Measurements from ENCODE around the gene SGIP1.

The SGIP1 gene

DNA sequence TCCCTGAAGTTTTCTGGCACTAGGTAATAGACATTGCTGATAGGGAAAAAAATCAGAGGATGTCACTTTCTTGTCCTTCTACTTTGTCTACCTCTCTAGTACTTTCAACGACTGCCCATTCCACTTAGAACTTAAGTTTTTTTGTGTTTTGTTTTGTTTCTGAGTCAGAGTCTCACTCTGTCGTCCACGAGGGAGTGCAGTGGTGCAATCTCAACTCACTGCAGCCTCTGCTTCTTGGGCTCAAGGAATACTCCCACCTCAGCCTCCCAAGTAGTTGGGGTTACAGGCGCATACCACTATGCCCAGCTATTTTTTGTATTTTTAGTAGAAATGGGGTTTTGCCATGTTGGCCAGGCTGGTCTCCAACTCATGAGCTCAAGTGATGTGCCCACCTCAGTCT is 79.2 kb downstream of the SGIP1 start:
- peaks cover 7% of the 10 kb centered on the region for H3K27me3 Mint-ChIP-seq (ENCODE audit: low read depth, poor library complexity)
- no peak for DNase-seq
- TF ChIP-seq CTCF (IDR thresholded peaks at IDR 0.05) = no peak
- no peaks in the 10 kb centered on the region for H3K36me3 Mint-ChIP-seq (ENCODE audit: low read depth)
- no peak overlapping the region for H3K4me3 Mint-ChIP-seq
- no peaks in the 10 kb centered on the region for H3K9me3 Mint-ChIP-seq
- H3K4me1 Mint-ChIP-seq = peaks cover 5% of the 10 kb centered on the region
- H3K27ac Mint-ChIP-seq = no peak overlapping the region

- DNase-seq = no peak
- no peak overlapping the region for H3K27ac Mint-ChIP-seq
- no peaks in the 10 kb centered on the region for H3K4me1 Mint-ChIP-seq
- H3K36me3 Mint-ChIP-seq (ENCODE audit: low read depth) = peaks cover 5% of the 10 kb centered on the region
- H3K4me3 Mint-ChIP-seq = no peak overlapping the region
- H3K27me3 Mint-ChIP-seq (ENCODE audit: low read depth, poor library complexity) = peaks cover 8% of the 10 kb centered on the region
- peaks cover 8% of the 10 kb centered on the region for H3K9me3 Mint-ChIP-seq
- TF ChIP-seq CTCF (IDR thresholded peaks at IDR 0.05) = no peak
These were observed 83.6 kb downstream of the SGIP1 start for GRCh38 chr1:66617362-66618184.

DNA sequence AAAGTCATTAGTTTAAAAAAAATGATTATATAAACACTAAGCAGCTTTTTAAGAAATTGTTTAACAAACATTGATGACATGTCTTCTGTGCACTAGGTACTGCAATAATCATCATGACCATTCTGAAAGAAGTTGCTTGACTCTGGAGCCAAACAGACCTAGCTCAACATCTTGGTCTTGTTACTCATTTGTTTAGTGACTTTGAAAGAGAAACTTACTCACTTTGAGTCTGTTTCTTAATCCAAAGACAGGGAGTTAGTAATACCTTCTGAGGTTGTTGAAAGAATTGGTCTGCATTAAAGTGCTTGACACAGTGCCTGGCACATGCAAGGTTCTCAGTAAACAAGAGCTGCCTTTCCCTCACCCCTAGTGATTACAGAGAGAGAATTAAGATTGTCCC is 84.4 kb downstream of the SGIP1 start:
- H3K27ac Mint-ChIP-seq = no peak overlapping the region
- DNase-seq = no peak
- peaks cover 8% of the 10 kb centered on the region for H3K9me3 Mint-ChIP-seq
- H3K36me3 Mint-ChIP-seq (ENCODE audit: low read depth) = peaks cover 5% of the 10 kb centered on the region
- no peak for TF ChIP-seq CTCF (IDR thresholded peaks at IDR 0.05)
- H3K4me1 Mint-ChIP-seq = no peaks in the 10 kb centered on the region
- H3K4me3 Mint-ChIP-seq = no peak overlapping the region
- peaks cover 7% of the 10 kb centered on the region for H3K27me3 Mint-ChIP-seq (ENCODE audit: low read depth, poor library complexity)

GRCh38 chr1:66623812-66624211 is 89.9 kb downstream of the SGIP1 start:
- Mint-ChIP-seq H3K27ac (no peak overlapping the region), H3K9me3 (peaks cover 8% of the 10 kb centered on the region), H3K27me3 (ENCODE audit: low read depth, poor library complexity) (peaks cover 11% of the 10 kb centered on the region), H3K4me3 (no peak overlapping the region), H3K36me3 (ENCODE audit: low read depth) (peaks cover 5% of the 10 kb centered on the region), H3K4me1 (no peaks in the 10 kb centered on the region)
- no peak for TF ChIP-seq CTCF (IDR thresholded peaks at IDR 0.05)
- no peak for DNase-seq

DNA sequence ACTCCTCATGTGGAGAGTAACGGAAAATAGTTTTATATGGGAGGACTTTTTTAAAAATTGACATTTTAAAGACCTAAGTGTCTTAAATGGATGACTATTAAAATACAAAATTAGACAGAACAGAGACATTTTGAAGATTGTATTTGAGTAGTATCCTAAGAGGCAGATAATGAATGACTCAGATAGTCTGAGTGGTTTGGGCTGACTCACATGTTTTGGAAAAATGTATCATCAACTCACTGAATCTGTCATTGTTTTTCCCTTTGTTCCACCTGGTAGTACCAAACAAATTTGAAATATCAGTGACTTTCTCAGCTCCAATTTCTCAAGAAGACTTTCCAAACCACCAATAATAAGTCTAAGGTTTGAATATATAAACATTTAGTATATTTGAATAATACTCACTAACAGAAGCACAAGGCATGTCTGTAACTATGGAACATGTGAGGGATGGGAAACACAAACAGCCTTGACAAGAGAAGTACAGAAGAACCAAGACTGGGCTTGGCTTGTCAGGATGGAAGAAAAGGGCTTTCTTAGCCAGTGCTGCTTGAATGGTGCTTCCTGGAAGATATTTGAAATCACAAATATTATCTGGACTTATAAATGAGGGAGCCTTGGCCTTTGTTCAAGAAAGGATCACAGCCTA is 90.6 kb downstream of the SGIP1 start:
- H3K27ac Mint-ChIP-seq = no peak overlapping the region
- peaks cover 8% of the 10 kb centered on the region for H3K27me3 Mint-ChIP-seq (ENCODE audit: low read depth, poor library complexity)
- H3K9me3 Mint-ChIP-seq = peaks cover 8% of the 10 kb centered on the region
- peaks cover 5% of the 10 kb centered on the region for H3K36me3 Mint-ChIP-seq (ENCODE audit: low read depth)
- no peak for TF ChIP-seq CTCF (IDR thresholded peaks at IDR 0.05)
- H3K4me3 Mint-ChIP-seq = no peak overlapping the region
- no peak for DNase-seq
- no peaks in the 10 kb centered on the region for H3K4me1 Mint-ChIP-seq
